Endothelial cell of umbilical vein (primary cell): Measurements from ENCODE around the gene INSRR. TPM values are rescaled to one million over a fixed set of nuclear protein-coding genes. Genes with fewer than 3 reads are reported as not detected.

Source experiments
- BruUV-seq: library from RNA; stranded (reverse); fragments of 400-500 nt; replicated peaks from 2 replicates; lab custom pipeline; 2021; lab: Mats Ljungman, UMichigan
- CTCF ChIA-PET: fragments of 300-600, 350-600 bp; sonication (Branson Sonifier 250); formaldehyde crosslinking; loops from one replicate; lab custom pipeline; 2021; ENCODE audit warnings: antibody characterized with exemption, inconsistent platforms; lab: Charles Lee
- POLR2A ChIA-PET: fragments of 300-600, 350-600 bp; sonication (Branson Sonifier 250); formaldehyde crosslinking; loops from one replicate; lab custom pipeline; 2021; ENCODE audit warnings: antibody characterized with exemption, inconsistent platforms; lab: Charles Lee
- DNase-seq: peaks from one replicate; pipeline ENCODE4 v3.0.0-alpha.2; 2011; ENCODE audit warnings: low read depth, low spot score
- FAIRE-seq: peaks from 2 replicates; lab custom pipeline; 2011; peaks lifted over from hg19 to GRCh38; lab: Jason Lieb, UNC
- H2AFZ ChIP-seq: 2 replicates; pipeline ENCODE4 v1.6.0; 2012; ENCODE audit warnings: low read depth, low read length, control low read depth, inconsistent platforms
- H3K27ac ChIP-seq: 2 replicates; pipeline ENCODE4 v1.5.1; 2011; ENCODE audit warnings: low read depth, mild to moderate bottlenecking, control low read depth, low read length, moderate library complexity; ENCODE audit not compliant: insufficient read depth
- H3K27me3 ChIP-seq, 2 experiments: 2 replicates each; pipeline versions ENCODE4 v1.6.0 to v1.6.1; 2011; ENCODE audit warnings: low read length in 2 of 2, mixed read lengths in 1 of 2; ENCODE audit not compliant: control insufficient read depth in 2 of 2, insufficient read depth in 2 of 2
- H3K36me3 ChIP-seq, 2 experiments: 2 replicates in 1 of 2; 3 replicates in 1 of 2; pipeline ENCODE4 v1.5.1; 2011; ENCODE audit warnings: low read length in 2 of 2, mild to moderate bottlenecking in 1 of 2, moderate library complexity in 1 of 2; ENCODE audit not compliant: control insufficient read depth in 2 of 2, insufficient read depth in 2 of 2; ENCODE audit errors: extremely low read depth in 1 of 2
- H3K4me1 ChIP-seq: 3 replicates; pipeline ENCODE4 v1.5.1; 2011; ENCODE audit warnings: mild to moderate bottlenecking, low read length; ENCODE audit not compliant: control insufficient read depth, insufficient read depth; ENCODE audit errors: extremely low read depth
- H3K4me2 ChIP-seq: 2 replicates; pipeline ENCODE4 v1.6.1; 2011; ENCODE audit warnings: low read length, control low read depth, mixed read lengths; ENCODE audit not compliant: insufficient read depth
- H3K4me3 ChIP-seq, 3 experiments: fragments of 200-600 bp in 1 of 3; sonication (generic), shearing (Covaris generic) in 1 of 3; replicated peaks in 1 of 3; 2 replicates each; pipeline ENCODE4 v1.5.1; 2011 to 2016; ENCODE audit warnings: control low read depth in 3 of 3, low read length in 3 of 3, mild to moderate bottlenecking in 2 of 3, inconsistent platforms in 1 of 3, low read depth in 1 of 3, moderate library complexity in 1 of 3; ENCODE audit not compliant: insufficient read depth in 1 of 3
- H3K79me2 ChIP-seq: 2 replicates; pipeline ENCODE4 v1.6.0; 2012; ENCODE audit warnings: low read length, inconsistent platforms; ENCODE audit not compliant: control insufficient read depth, insufficient read depth
- H3K9ac ChIP-seq: replicated peaks from 2 replicates; pipeline ENCODE3; 2011; ENCODE audit warnings: low read length, control low read depth; ENCODE audit not compliant: insufficient read depth; ENCODE audit errors: extremely low read depth
- H3K9me1 ChIP-seq: replicated peaks from 3 replicates; pipeline ENCODE4 v1.6.0; 2011; ENCODE audit warnings: mild to moderate bottlenecking, low read length; ENCODE audit not compliant: control insufficient read depth, insufficient read depth; ENCODE audit errors: extremely low read depth
- H3K9me3 ChIP-seq: replicated peaks from 2 replicates; pipeline ENCODE4 v1.5.1; 2012; ENCODE audit warnings: low read length, inconsistent platforms; ENCODE audit not compliant: control insufficient read depth, insufficient read depth
- H4K20me1 ChIP-seq: replicated peaks from 2 replicates; pipeline ENCODE3; 2011; ENCODE audit warnings: mild to moderate bottlenecking, low read length; ENCODE audit not compliant: control insufficient read depth, insufficient read depth; ENCODE audit errors: extremely low read depth
- EZH2 ChIP-seq: IDR thresholded peaks from 2 replicates; pipeline ENCODE4 v1.6.1; 2012; ENCODE audit warnings: borderline replicate concordance, low read depth, mild to moderate bottlenecking, moderate library complexity, low read length, inconsistent platforms; ENCODE audit not compliant: severe bottlenecking
- FOS ChIP-seq: IDR thresholded peaks from 2 replicates; pipeline ENCODE4 v1.6.1; 2011; ENCODE audit warnings: mild to moderate bottlenecking, low read length, moderate library complexity, borderline replicate concordance; ENCODE audit not compliant: insufficient read depth
- GATA2 ChIP-seq: IDR thresholded peaks from 2 replicates; pipeline ENCODE4 v1.7.0; 2011; ENCODE audit warnings: low read depth, mild to moderate bottlenecking, moderate library complexity, mixed read lengths, low read length; ENCODE audit not compliant: insufficient read length, insufficient read depth
- JUN ChIP-seq: IDR thresholded peaks from 2 replicates; pipeline ENCODE4 v1.6.1; 2011; ENCODE audit warnings: borderline replicate concordance, low read depth; ENCODE audit not compliant: insufficient read length, insufficient read depth
- POLR2A ChIP-seq: IDR thresholded peaks from 2 replicates; pipeline ENCODE4 v1.6.1; 2012; ENCODE audit warnings: low read depth, mild to moderate bottlenecking, control low read depth, low read length
- dilution Hi-C: fragments of 300-500 bp; cut with MboI; formaldehyde crosslinking; loops from one replicate; pipeline ENCODE4 v1.15.0; 2019; ENCODE audit warnings: low sequenced_read_pairs; ENCODE audit not compliant: extremely low pct_ligation_motif_present
- intact Hi-C: fragments of 100-400 bp; cut with micrococcal nuclease; formaldehyde crosslinking; loops from one replicate; pipeline ENCODE4 v1.10.0; 2022
- polyA plus RNA-seq, 4 experiments: library from polyadenylated mRNA; depleted of rRNA in 3 of 4; stranded (reverse) in 3 of 4; unstranded in 1 of 4; fragments of >200 nt; gene quantifications; 2 replicates each; pipeline versions ENCODE4 v1.2.1 to v1.2.3, GENCODE V29; 2011 to 2012; ENCODE audit warnings: missing spikeins in 1 of 4
- total RNA-seq: library from RNA; stranded (reverse); gene quantifications from 2 replicates; pipeline ENCODE4 v1.2.3, GENCODE V29; 2021
- TF ChIP-seq, protein P1 (sequence below), 2 donors: IDR thresholded peaks; 1 replicate in 1 of 2; 2 replicates in 1 of 2; pipeline ENCODE4 v1.5.1; 2011; ENCODE audit warnings: low read length in 2 of 2, mild to moderate bottlenecking in 2 of 2, moderate library complexity in 2 of 2, control low read depth in 1 of 2, inconsistent platforms in 1 of 2, low read depth in 1 of 2; ENCODE audit not compliant: insufficient read depth in 1 of 2; ENCODE audit errors: extremely low read depth in 1 of 2
- TF ChIP-seq, protein P2 (sequence below): IDR thresholded peaks from 2 replicates; pipeline ENCODE4 v1.6.1; 2011; ENCODE audit not compliant: insufficient read depth, insufficient read length

INSRR gene
- total and polyA plus RNA-seq, 2 donors (not counting 3 experiments of a cell fraction or from before 2014, with no cell fraction given), result not detected

DNA sequence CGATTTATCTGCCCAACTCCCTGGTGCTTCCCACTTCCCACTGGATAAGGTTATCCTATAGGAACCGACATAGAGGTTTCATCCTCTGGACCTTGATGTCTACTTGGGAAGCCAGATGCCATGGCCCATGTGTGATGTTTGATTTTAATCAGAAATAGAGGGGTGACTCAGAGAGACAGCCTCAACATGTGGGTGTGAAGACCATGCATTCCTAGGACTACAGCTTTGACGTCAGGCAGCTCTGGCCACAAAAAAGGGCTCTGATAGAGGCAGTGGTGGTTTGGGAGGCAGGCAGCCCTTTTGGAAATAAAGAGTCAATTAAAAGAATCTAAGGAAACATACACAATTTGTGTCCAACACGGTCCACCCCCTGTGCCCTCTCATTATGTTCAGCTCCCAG lies 37.1 kb downstream of the INSRR start:
- H3K27ac ChIP-seq, result no peak overlapping the region
- H2AFZ ChIP-seq, result no peak overlapping the region
- no TSS peak for BruUV-seq
- DNase-seq, result no peak
- intact Hi-C loops, result no loop called here
- ChIA-PET POLR2A (interaction anchor here (0.7 kb wide), 1 partner anchor 66 kb away, joined by 3 read pairs; no protein-coding TSS in a partner anchor), CTCF (interaction anchor here (1.0 to 2.5 kb wide), 8 partner anchors 8 to 96 kb away, joined by 3 to 16 read pairs (median 5); no protein-coding TSS in a partner anchor)
- FAIRE-seq, result no peak
- peaks cover 15 to 22% of the 10 kb centered on the region in 2 experiments for H3K27me3 ChIP-seq
- no peak overlapping the region for H3K9ac ChIP-seq
- H3K79me2 ChIP-seq, result no peaks in the 10 kb centered on the region
- no peaks in the 10 kb centered on the region for H3K9me1 ChIP-seq
- no peak overlapping the region for H3K4me3 ChIP-seq
- H3K36me3 ChIP-seq, result no peaks in the 10 kb centered on the region
- H3K4me1 ChIP-seq, result peaks cover 4% of the 10 kb centered on the region
- no peaks in the 10 kb centered on the region for H3K9me3 ChIP-seq
- dilution Hi-C loops, result no loop called here
- H4K20me1 ChIP-seq, result no peaks in the 10 kb centered on the region
- no peak overlapping the region for H3K4me2 ChIP-seq
- TF ChIP-seq EZH2, result no peak
- TF ChIP-seq, protein P1, sequence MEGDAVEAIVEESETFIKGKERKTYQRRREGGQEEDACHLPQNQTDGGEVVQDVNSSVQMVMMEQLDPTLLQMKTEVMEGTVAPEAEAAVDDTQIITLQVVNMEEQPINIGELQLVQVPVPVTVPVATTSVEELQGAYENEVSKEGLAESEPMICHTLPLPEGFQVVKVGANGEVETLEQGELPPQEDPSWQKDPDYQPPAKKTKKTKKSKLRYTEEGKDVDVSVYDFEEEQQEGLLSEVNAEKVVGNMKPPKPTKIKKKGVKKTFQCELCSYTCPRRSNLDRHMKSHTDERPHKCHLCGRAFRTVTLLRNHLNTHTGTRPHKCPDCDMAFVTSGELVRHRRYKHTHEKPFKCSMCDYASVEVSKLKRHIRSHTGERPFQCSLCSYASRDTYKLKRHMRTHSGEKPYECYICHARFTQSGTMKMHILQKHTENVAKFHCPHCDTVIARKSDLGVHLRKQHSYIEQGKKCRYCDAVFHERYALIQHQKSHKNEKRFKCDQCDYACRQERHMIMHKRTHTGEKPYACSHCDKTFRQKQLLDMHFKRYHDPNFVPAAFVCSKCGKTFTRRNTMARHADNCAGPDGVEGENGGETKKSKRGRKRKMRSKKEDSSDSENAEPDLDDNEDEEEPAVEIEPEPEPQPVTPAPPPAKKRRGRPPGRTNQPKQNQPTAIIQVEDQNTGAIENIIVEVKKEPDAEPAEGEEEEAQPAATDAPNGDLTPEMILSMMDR (IDR thresholded peaks at IDR 0.05; ENCODE audit: extremely low read depth in 1 of 2, insufficient read depth in 1 of 2, low read depth in 1 of 2, low read length in 2 of 2), result no peak
- no peak for TF ChIP-seq FOS
- TF ChIP-seq, protein P2, sequence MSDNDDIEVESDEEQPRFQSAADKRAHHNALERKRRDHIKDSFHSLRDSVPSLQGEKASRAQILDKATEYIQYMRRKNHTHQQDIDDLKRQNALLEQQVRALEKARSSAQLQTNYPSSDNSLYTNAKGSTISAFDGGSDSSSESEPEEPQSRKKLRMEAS, result no peak
- no peak for TF ChIP-seq JUN
- no peak for TF ChIP-seq POLR2A
- no peak for TF ChIP-seq GATA2
